Right ventricle myocardium inferior (tissue), 1 donor: Measurements from ENCODE around the gene RAB35. TPM values are rescaled to one million over a fixed set of nuclear protein-coding genes. Genes with fewer than 3 reads are reported as not detected.

Experiments used
- ATAC-seq: fragments of 200-7000 bp; cut with Tn5 transposase; one replicate; pipeline ENCODE4 v1.9.1; 2020; ENCODE audit warnings: mild to moderate bottlenecking, moderate library complexity
- DNase-seq: peaks from one replicate; pipeline ENCODE4 v3.0.0; 2021; ENCODE audit errors: missing footprints
- intact Hi-C: fragments of 100-400 bp; cut with DNase I; formaldehyde crosslinking; loops from one replicate; pipeline ENCODE4 v1.11.0; 2022
- long read RNA-seq: library from polyadenylated mRNA; unstranded; transcript quantifications from one replicate; pipeline ENCODE4 v2.0.0, GENCODE V29; 2021
- total RNA-seq: library from RNA; stranded (reverse); fragmentation: NEBNext Ultra II Directional; extraction: Animal tissue kit (Norgen Biotek cat#: 25700); gene quantifications from one replicate; pipeline ENCODE4 v1.2.1, GENCODE V29; 2021
- donor health status: DM: no; HTN: yes; CAD: no; lungs with severe emphysema.

RAB35 gene
- 25.6 TPM for total RNA-seq
- long read RNA-seq, partial matches to known transcripts = 0 of 3 reads
- long read RNA-seq, other reads (novel, unspliced or antisense) = 1 of 3 reads

- ATAC-seq (no peak), DNase-seq (no peak)
- intact Hi-C loops = no loop called here
Observed at GRCh38 chr12:120116441-120116791, at the start of gene RAB35. Gene RAB35, minus strand, starts transcription at chr12:120116753. Its CDS starts 103 bp downstream, at chr12:120116650.

- intact Hi-C loops = no loop called here
- ATAC-seq (no peak), DNase-seq (no peak)
Observed at GRCh38 chr12:120164293-120164692, 47.7 kb upstream of the RAB35 start.

GRCh38 chr12:120162763-120163162 is 46.2 kb upstream of the RAB35 start:
- ATAC-seq = no peak
- intact Hi-C loops = no loop called here

GRCh38 chr12:120161852-120162251 is 45.3 kb upstream of the RAB35 start:
- intact Hi-C loops = no loop called here
- DNase-seq (no peak), ATAC-seq (no peak)

More at GRCh38 chr12:120162763-120163162, 46.2 kb upstream of the RAB35 start:
- DNase-seq = no peak

DNA sequence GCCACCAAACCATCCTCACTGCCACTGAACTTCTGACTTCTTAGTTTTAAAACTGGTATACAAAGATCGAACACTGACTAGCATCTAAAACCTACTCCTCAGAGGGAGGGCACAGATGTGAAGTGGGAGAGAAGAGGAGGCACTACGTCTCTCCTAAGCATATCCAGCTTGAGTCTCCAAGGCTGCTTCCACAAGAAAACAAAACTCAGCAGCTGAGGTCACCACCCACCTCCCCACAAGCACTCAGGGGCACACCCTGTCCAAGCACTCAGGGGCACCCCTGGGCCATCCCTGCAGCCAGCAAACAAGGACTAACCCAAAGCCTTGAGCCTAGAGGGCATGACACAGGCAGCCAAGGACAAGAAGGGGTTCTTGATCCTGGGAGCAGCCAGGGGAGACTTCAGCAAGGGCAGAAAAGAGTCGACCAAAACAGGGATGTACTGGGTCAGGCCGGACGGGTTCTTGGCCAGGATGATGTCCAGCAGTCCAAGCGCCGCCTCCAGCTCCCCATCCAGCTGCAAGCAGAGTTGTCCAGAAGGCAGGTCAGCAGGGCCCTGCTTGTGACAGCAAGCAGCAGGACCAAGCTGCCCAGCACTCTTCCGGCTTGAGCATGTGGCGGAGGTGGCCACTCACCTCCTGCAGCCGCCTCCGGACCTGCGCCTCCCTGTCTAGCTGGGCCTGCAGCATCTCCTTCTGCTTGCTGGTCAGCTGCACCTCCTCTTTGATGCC is 43.1 kb upstream of the RAB35 start:
- intact Hi-C loops = no loop called here
- DNase-seq = no peak
- peak; percentile 30 for ATAC-seq

- DNase-seq = no peak
- intact Hi-C loops = no loop called here
- ATAC-seq = no peak
Observed at GRCh38 chr12:120158351-120158750, 41.8 kb upstream of the RAB35 start.

- DNase-seq (no peak), ATAC-seq (no peak)
- intact Hi-C loops = no loop called here
Observed at GRCh38 chr12:120157678-120158077, 41.1 kb upstream of the RAB35 start.

GRCh38 chr12:120156315-120157259 is 40.0 kb upstream of the RAB35 start:
- intact Hi-C loops = no loop called here
- DNase-seq (no peak), ATAC-seq (no peak)

DNA sequence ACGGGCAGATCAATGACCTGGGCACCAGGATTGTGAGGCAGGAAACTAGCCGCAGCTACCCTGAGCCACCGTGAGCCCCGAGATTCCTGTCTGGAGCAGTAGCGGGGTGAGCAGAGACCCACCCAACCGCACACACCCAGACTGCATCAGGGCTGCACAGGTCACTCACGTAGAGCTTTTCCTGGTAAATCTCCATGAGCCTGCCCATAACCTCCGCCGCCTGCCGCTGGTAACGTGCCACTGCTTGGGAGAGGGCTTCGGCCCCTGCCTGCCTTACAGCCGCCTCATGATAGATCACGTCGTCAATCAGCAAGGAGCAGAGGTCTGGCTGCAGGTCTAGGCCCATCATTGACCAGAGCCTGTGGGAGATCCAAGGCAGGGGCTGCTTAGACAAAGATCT is 38.5 kb upstream of the RAB35 start:
- intact Hi-C loops = no loop called here
- DNase-seq = no peak
- no peak for ATAC-seq

GRCh38 chr12:120150919-120151525 is 34.5 kb upstream of the RAB35 start:
- intact Hi-C loops = no loop called here

DNA sequence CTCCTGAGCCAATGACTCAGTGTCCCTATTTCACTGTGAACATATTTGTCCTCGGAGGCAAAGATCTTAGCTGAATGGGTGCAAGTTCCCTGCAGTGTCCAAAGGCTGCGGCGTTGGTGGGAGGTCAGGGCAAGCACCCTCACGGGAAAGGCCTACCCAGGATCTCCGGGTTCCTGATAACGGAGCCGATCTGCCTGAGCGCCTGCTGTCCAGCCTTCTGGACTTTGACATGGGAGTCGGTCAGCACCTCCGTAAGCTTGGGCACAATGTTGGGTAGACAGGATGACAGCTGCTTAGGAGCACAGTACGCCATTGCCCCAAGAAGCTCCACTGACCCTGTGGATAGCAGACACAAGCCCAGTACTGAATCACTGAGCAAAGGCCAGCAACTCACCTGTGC is 31.5 kb upstream of the RAB35 start:
- intact Hi-C loops = no loop called here
- no peak for ATAC-seq
- no peak for DNase-seq

More at GRCh38 chr12:120150919-120151525, 34.5 kb upstream of the RAB35 start:
- DNase-seq (no peak), ATAC-seq (no peak)

GRCh38 chr12:120145164-120145563 is 28.6 kb upstream of the RAB35 start:
- no peak for DNase-seq
- no peak for ATAC-seq
- intact Hi-C loops = no loop called here

DNA sequence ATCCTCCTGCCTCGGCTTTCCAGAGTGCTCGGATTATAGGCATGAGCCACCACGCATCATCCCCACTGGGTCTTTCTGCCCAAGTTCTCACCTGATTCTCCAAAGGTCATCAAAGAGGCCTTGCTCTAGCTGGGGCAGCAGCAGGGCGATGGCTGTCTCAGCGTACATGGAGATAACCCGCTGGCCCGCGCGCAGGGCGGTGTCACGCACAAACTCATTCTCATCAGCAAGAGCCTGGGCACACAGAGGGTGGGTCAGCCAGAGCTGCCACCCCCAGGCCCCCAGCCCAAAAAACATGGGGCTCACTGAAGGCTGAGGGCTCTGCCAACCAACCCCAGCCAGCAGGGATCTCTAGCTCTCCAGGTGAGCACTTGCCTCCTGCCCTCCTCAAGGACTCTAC is 27.7 kb upstream of the RAB35 start:
- no peak for DNase-seq
- ATAC-seq = no peak
- intact Hi-C loops = no loop called here

DNA sequence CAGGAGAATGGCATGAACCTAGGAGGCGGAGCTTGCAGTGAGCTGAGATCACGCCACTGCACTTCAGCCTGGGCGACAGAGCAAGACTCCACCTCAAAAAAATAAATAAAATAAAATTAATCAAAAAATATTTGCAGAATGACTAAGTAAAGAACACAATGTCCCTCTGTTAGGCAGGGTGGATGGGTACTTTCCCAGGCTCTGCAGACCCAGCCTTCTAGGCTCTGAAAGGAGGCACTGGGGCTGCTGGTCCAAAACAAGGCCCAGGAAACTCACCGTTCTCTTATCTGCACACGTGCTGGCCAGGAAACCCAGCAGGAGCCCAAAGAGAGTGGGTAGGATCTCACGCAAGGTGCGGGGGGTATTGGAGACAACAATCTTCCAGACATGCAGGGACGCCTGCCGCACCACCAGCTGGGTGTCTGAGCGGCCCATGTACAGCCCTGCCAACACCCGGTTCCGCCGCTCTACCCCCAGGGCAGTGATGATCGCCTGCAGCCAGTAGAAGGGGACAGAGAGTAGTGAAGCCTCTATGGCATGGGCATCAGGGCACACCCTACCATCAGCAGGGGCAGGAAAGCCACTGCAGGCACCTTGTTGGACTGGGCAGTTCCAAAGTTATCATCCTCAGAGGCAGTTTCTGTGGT is 25.8 kb upstream of the RAB35 start:
- intact Hi-C loops = no loop called here
- no peak for DNase-seq
- no peak for ATAC-seq

DNA sequence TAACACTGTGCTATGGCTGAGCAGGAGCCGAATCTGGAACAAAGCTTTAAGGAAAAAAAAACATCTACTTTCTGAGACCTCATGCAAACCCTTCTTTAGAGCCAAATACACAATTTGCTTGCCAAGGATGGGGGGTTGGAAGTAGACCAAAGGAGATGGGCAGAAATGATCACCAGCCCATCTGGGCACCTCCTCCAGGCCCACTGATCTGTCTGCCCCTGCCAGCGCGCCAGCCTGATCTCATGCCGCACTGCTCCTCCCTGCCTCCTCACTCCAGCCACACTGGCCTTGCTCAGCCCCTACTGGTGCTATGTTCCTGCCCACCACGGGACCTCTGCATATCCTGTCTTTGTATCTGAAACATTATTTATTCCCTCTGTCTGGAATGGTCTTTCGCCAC is 24.8 kb upstream of the RAB35 start:
- DNase-seq (no peak), ATAC-seq (no peak)
- intact Hi-C loops = no loop called here

DNA sequence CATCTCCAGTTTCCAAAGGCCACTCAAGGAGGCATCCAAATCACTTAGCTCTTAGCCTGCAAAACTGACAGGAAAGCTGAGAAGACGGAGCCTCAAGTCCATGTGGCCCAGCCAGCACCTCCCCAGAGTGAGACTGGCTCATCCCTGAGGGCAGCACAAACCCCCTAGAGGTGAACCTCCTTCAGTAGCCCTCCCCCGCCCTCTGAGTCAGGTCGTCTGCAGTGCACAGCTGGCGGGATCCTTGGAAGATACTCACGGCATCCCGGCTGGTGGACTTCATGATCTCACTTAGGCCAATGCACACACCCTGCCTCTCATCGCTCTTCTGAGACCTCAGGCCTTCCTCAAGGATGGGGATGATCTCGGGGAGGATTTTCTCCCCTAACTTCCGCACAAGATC is 24.1 kb upstream of the RAB35 start:
- intact Hi-C loops = no loop called here
- ATAC-seq (no peak), DNase-seq (no peak)

DNA sequence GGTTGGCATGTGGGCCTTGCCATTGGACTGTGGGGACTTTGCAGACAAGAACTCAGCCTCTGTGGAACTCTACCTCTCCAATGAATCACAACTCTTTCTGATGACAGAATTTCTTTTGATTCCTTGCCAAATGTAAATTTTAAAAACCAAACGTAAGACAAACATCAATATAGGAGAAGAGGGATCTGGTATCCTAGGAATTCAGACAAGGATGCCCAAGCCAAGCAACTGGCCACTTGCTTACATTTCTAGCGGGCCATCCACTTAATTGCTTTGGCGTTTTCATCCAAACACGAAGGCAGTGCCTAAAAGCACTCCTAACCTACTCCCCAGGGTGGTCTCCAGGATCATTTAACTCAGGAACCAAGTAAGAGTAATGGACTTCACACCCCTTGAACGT is 23.4 kb upstream of the RAB35 start:
- intact Hi-C loops = no loop called here
- DNase-seq = no peak
- no peak for ATAC-seq

GRCh38 chr12:120138366-120138765 is 21.8 kb upstream of the RAB35 start:
- ATAC-seq (no peak), DNase-seq (no peak)
- intact Hi-C loops = no loop called here

GRCh38 chr12:120137833-120138232 is 21.3 kb upstream of the RAB35 start:
- DNase-seq (no peak), ATAC-seq (no peak)
- intact Hi-C loops = no loop called here
